ENCODE results near the gene SLIT1.

SLIT1 gene

DNA sequence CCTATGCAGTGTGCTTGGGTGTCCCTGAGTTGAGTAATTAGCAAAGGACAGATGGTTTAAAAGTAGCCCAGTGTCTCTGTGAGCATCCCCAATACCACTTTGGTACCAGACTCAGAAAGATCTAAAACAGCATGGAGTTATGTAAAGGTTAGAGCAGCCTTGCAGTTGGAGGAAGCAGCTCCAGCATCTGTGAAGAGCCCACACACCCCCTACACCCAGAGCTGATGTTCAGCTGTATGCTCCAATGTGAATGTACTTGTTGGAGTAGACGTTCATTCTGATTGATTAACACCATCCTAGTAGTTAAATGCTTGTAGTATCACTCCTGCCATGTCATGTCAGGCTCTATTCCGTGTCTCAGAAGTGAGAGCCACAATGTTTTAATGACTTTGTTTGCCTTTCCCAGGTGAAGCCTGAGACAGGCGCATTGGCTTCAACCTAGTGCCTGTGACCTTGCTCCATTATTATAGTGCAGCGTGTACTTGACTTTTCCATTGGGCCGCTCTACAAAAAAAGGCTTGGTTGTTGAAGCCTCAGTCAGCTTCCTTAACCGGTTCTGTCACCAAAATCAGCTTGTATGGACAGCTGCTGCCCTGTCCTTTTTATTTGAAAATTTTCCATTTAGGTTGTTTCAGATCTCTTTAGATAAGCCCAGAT lies 199.4 kb downstream of the SLIT1 start:
- H3K36me3 ChIP-seq (ENCODE audit: control insufficient read depth, insufficient read depth, low read length), result no peaks in the 10 kb centered on the region
- TF ChIP-seq, protein P1, sequence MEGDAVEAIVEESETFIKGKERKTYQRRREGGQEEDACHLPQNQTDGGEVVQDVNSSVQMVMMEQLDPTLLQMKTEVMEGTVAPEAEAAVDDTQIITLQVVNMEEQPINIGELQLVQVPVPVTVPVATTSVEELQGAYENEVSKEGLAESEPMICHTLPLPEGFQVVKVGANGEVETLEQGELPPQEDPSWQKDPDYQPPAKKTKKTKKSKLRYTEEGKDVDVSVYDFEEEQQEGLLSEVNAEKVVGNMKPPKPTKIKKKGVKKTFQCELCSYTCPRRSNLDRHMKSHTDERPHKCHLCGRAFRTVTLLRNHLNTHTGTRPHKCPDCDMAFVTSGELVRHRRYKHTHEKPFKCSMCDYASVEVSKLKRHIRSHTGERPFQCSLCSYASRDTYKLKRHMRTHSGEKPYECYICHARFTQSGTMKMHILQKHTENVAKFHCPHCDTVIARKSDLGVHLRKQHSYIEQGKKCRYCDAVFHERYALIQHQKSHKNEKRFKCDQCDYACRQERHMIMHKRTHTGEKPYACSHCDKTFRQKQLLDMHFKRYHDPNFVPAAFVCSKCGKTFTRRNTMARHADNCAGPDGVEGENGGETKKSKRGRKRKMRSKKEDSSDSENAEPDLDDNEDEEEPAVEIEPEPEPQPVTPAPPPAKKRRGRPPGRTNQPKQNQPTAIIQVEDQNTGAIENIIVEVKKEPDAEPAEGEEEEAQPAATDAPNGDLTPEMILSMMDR (IDR thresholded peaks at IDR 0.05), result no peak
- H3K4me1 ChIP-seq, result no peaks in the 10 kb centered on the region
- no peak overlapping the region for H3K27ac ChIP-seq
- no peaks in the 10 kb centered on the region for H3K27me3 ChIP-seq (ENCODE audit: control insufficient read depth, insufficient read depth, low read length)
- no peaks in the 10 kb centered on the region for H3K79me2 ChIP-seq
- H3K9me3 ChIP-seq (ENCODE audit: control insufficient read depth, low read length), result no peaks in the 10 kb centered on the region
- H3K4me3 ChIP-seq (ENCODE audit: low read depth, low read length), result no peak overlapping the region
- no peak overlapping the region for H2AFZ ChIP-seq
- no peak overlapping the region for H3K9ac ChIP-seq
- no peak overlapping the region for H3K4me2 ChIP-seq (ENCODE audit: low read length)

DNA sequence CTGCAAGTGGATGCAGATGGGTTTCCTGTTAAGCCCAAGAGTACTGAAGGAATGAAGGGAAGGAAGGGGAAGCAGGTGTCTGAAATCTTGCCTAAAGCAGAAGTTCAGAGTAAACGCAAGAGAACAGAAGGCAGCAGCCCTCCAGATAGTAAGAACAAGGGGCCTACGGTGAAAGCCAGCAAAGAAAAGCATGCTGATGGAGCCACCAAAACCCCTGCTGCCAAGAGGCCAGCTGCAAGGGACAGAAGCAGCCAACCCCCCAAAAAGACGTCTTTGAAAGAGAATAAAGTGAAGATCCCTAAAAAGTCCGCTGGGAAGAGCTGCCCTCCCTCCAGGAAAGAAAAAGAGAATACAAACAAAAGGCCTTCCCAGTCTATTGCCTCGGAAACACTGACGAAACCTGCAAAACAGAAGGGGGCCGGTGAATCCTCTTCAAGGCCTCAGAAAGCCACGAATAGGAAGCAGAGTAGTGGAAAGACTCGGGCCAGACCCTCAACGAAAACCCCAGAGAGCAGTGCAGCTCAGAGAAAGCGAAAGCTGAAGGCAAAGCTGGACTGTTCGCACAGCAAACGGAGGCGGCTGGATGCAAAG lies 201.1 kb downstream of the SLIT1 start:
- no peaks in the 10 kb centered on the region for H3K79me2 ChIP-seq
- no peak overlapping the region for H2AFZ ChIP-seq
- H3K27ac ChIP-seq, result no peak overlapping the region
- no peaks in the 10 kb centered on the region for H3K27me3 ChIP-seq (ENCODE audit: control insufficient read depth, insufficient read depth, low read length)
- no peaks in the 10 kb centered on the region for H3K4me1 ChIP-seq
- TF ChIP-seq, protein P1 (IDR thresholded peaks at IDR 0.05), result no peak
- no peaks in the 10 kb centered on the region for H3K36me3 ChIP-seq (ENCODE audit: control insufficient read depth, insufficient read depth, low read length)
- no peak overlapping the region for H3K4me3 ChIP-seq (ENCODE audit: low read depth, low read length)
- no peak overlapping the region for H3K9ac ChIP-seq
- H3K4me2 ChIP-seq (ENCODE audit: low read length), result no peak overlapping the region
- no peaks in the 10 kb centered on the region for H3K9me3 ChIP-seq (ENCODE audit: control insufficient read depth, low read length)

DNA sequence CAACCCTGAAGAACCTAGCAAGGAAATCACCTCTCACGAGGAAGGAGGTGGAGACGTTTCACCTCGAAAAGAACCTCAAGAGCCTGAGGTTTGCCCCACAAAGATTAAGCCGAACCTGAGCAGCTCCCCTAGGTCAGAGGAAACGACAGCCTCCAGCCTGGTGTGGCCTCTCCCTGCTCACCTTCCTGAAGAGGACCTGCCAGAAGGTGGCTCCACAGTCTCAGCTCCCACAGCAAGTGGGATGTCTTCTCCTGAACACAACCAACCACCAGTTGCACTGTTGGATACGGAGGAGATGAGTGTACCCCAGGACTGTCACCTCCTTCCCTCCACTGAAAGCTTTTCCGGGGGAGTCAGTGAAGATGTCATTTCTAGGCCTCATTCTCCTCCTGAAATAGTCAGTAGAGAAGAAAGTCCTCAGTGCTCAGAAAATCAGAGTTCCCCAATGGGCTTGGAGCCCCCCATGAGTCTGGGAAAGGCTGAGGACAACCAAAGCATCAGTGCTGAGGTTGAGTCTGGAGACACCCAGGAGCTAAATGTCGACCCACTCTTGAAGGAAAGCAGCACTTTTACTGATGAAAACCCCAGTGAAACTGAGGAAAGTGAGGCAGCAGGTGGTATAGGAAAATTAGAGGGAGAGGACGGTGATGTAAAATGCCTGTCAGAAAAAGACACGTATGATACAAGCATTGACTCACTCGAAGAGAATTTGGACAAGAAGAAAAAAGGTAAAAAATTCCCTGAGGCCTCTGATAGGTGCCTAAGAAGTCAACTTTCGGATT lies 203.4 kb downstream of the SLIT1 start:
- Histone ChIP-seq H3K36me3 (ENCODE audit: control insufficient read depth, insufficient read depth, low read length) (no peaks in the 10 kb centered on the region), H3K4me2 (ENCODE audit: low read length) (no peak overlapping the region), H3K4me3 (ENCODE audit: low read depth, low read length) (no peak overlapping the region), H3K27ac (no peak overlapping the region), H3K79me2 (no peaks in the 10 kb centered on the region), H2AFZ (no peak overlapping the region), H3K9ac (no peak overlapping the region), H3K27me3 (ENCODE audit: control insufficient read depth, insufficient read depth, low read length) (no peaks in the 10 kb centered on the region), H3K4me1 (no peaks in the 10 kb centered on the region), H3K9me3 (ENCODE audit: control insufficient read depth, low read length) (no peaks in the 10 kb centered on the region)
- TF ChIP-seq, protein P1 (IDR thresholded peaks at IDR 0.05), result no peak

DNA sequence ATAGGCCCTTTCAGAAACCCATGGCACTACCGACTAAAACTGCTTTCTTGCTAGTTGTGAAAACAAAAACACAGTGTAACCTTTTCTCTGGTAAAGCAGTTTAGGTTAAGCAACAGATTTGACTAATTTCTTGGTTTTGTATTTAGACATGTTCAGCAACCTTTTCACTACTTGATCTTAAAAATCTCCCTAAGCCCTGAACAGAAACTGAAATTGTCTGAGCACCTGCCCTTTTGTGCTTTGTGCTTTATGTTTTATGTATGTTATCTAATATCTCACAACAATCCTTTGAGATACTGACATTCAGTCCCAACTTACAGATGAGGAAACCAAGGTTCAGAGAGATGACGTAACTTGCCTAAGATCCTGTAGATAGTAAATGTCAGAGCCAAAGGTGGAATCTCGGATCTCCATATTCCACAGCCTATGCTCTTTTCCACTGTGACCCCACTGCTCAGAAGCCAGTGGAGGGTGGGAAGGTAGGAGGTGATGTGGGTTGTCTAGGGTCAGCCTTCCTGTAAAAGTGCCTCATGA lies 207.1 kb downstream of the SLIT1 start:
- no peak overlapping the region for H3K4me3 ChIP-seq (ENCODE audit: low read depth, low read length)
- H3K27me3 ChIP-seq (ENCODE audit: control insufficient read depth, insufficient read depth, low read length), result no peaks in the 10 kb centered on the region
- H3K4me2 ChIP-seq (ENCODE audit: low read length), result no peak overlapping the region
- no peak overlapping the region for H3K27ac ChIP-seq
- H3K36me3 ChIP-seq (ENCODE audit: control insufficient read depth, insufficient read depth, low read length), result no peaks in the 10 kb centered on the region
- H3K79me2 ChIP-seq, result no peaks in the 10 kb centered on the region
- H3K9me3 ChIP-seq (ENCODE audit: control insufficient read depth, low read length), result no peaks in the 10 kb centered on the region
- no peaks in the 10 kb centered on the region for H3K4me1 ChIP-seq
- TF ChIP-seq, protein P1 (IDR thresholded peaks at IDR 0.05), result no peak
- H3K9ac ChIP-seq, result no peak overlapping the region
- no peak overlapping the region for H2AFZ ChIP-seq
